Adipose tissue (tissue), 3 donors: ENCODE data around the gene RERE. TPM values are rescaled to one million over a fixed set of nuclear protein-coding genes. Genes with fewer than 3 reads are reported as not detected.

Experiments
- H3K27ac ChIP-seq: one replicate; pipeline ENCODE4 v1.5.1; 2013; ENCODE audit warnings: low read depth, low read length
- WGBS, 3 donors: extraction: QIAGEN DNeasy Blood & Tissue Kit; methylation state at CpG; one replicate each; pipeline ENCODE4 v1.1.7; 2013; 5-methylcytosine and 5-hydroxymethylcytosine counted together
- polyA plus RNA-seq, 3 donors: library from polyadenylated mRNA; stranded (reverse); fragments of 200-250 nt; gene quantifications; one replicate each; pipeline ENCODE4 v1.2.3, GENCODE V29; 2013
- donor health status: healthy with polysubstance abuse.
- donor health status: Bipolar disorder and iron deficiency.
- donor health status: healthy.

The RERE gene
- polyA plus RNA-seq, 3 donors, result 15.8 to 40.7 (median 39.6) TPM

DNA sequence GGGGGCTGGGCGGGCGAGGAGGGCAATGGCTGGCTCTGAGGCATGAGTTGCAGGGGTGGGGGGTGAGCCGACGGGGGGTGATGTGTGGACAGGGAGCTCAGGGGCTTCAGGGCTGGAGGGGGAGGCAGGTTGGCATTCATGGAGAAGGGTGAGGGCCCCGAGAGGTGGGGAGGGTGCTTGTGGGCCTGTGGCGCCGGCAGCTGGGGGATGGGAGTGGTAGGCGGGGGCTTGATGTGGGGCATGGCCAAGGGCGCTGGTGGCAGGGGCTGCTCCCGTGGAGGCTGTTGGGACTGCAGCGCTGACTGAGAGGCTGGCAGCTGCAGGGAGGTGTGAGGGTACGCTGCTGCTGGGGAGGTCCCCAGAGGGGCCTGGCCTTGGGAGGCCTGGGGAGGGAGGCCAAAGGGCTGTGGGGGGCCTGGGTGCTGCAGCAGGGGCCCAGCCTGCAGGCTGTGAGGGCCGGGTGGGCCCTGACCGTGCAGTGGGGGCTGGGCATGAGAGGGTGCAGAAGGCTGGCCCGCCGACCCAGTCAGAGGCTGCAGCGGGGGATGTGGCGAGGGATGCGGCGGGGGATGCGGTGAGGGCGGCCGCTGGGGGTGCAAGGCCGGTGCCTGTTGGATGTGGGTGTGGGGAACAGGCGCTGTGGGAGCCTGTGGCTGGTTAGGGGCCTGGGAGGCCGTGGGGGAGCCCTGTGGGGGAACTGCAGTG, 456.8 kb downstream of the RERE start:
- 88 to 91% (median 90%) methylated on average over 21 to 26 of the region's 26 CpGs for WGBS, 3 donors
- no peak overlapping the region for H3K27ac ChIP-seq

DNA sequence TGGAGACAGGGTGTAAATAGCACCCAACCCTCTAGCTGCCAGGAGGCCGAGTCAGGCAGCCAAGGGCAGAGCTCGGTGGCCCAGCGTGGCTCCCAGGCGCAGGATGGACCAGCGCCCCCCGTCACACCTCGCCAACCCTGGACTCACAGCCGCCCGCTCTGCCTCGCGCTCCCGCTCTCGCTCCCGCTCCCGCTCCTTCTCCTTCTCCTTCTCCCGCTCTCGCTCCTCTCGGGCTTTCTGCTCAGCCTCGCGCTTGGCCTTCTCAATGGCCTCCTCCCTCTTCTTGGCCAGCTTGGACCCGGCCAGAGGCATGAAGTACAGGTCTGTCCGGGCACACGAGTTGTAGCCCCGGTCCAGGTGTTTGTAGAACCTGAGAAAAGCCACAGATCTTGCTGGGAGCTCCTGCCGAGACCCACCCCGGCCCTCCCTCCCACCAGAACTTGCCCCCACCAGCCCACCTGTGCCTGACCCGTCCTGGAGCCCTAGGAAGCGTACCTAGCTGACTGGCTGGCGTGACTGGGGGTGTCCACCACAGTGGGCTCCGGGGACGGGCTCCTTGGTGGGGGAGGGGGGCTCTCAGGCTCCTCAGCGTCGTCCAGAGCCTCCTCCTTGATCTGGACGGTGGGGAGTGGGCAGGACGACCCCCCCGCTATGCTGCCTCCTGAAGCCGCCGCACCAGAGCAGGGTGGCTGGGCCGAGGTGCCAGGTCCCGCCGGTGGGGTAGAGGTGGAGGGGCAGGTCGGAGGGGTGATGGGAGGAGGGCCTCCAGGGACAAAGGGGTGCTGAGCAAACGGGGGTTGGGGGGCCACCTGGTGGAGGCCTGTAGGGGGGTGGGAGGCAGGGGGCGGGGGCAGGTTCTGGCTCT, 457.6 kb downstream of the RERE start:
- H3K27ac ChIP-seq, result no peak overlapping the region
- WGBS, 3 donors, result 94 to 95% (median 95%) methylated on average over 36 to 44 of the region's 44 CpGs

DNA sequence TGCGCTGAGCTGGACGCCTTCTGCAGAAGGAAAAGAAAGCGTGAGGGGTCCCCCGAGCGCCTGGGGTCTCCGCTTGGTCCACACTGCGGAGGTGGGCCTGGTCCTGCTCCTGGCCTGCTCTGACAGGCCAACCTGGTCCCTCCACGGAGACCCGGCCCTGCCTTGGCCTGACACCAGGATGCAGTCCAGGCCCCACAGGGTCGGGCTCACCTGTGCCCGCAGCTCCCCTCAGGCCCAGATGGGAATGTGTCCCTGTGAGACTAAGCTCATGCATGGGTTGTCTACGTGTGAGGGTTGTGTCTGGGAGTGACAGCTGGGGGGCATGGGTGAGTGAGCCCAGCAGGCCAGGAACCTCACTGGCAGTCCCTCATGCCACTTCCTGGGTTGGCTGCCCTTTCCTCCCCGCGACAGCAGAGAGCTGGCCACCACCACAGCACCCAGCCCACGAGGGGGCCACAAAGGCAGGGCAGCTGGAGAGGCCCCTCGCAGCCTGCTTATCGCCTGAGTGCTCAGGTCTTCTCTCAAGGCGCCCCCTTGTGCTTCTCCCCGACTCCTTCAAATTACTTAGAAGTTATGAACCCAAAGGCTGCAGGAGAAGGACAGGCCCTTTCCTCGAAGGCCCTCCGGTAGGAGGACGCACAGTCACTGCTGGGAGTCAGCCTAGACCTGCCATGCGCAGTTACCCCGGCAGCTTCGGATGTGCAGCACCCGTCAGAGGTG, 458.4 kb downstream of the RERE start:
- no peak overlapping the region for H3K27ac ChIP-seq
- 89 to 94% (median 91%) methylated on average over 23 to 26 of the region's 26 CpGs for WGBS, 3 donors

DNA sequence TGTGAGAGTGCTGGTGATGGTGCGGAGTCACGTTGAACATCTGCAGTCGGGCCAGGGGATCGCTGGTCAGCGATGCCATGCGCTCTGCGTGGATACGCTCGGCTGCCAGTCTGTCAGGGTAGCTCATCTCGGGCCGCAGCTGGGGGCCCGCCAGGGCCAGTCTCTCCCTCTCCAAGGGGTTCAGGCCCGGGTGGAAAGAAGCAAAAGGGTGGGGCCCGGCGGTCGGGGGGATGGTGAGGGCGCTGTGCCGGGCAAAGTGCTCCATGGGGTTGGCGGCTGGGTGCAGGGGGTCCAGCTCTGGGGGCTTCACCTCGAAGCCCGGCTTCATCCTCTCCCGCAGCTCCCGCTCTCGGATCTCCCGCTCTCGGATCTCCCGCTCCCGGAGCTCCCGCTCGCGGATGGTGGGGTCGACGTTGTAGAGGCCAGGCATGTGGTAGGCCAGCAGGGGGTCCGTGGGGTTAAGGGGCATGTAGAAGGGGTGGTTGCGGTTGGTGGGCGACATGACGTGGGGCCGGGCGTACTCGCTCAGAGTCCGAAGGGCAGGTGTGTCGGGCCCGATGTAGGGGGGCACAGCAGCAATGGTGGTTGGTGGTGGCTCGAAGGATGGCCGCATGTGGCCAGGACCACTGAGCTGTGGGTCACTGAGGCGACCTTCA, 459.1 kb downstream of the RERE start:
- WGBS, 3 donors, result 92 to 95% (median 93%) methylated on average over 44 to 46 of the region's 46 CpGs
- no peak overlapping the region for H3K27ac ChIP-seq

DNA sequence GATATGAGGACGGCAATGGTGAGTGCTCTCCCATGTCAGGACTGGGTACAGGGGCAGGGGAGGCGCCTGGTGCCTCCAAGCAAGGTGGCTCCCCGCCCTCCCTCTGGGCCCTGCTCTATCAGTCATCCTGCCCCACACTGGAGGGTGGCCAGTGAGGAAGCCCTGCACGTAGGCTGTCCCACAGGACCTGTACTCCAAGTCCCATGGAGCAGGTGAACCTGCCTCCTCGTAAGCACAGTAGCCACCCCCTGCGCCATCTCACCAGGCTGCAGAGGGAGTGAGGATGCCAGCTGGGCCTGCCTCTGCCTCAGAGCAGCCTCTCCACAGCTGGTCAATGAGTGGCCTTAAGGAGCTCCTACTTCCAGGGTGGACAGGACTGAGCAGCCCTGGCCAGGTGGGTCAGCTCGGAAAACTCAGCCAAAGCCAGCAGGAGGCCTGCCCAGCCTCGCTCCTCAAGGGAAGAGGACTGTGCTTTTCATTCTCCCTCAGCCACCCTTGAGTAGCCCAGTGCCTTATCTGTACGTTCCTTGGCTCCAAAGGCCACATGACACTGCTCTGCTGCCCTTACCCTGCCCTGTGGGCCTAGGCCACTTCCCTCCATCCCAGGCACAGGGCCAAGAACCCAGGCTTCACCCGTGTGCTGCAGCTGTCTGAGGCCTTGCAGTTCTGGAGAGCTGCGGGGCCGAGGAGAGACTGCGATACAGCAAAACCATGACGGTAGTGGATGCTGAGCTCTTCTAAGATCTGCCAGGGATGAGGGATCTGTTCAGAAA, 459.9 kb downstream of the RERE start:
- H3K27ac ChIP-seq, result no peak overlapping the region
- 75 to 83% (median 77%) methylated on average over 14 of the region's 14 CpGs for WGBS, 3 donors

DNA sequence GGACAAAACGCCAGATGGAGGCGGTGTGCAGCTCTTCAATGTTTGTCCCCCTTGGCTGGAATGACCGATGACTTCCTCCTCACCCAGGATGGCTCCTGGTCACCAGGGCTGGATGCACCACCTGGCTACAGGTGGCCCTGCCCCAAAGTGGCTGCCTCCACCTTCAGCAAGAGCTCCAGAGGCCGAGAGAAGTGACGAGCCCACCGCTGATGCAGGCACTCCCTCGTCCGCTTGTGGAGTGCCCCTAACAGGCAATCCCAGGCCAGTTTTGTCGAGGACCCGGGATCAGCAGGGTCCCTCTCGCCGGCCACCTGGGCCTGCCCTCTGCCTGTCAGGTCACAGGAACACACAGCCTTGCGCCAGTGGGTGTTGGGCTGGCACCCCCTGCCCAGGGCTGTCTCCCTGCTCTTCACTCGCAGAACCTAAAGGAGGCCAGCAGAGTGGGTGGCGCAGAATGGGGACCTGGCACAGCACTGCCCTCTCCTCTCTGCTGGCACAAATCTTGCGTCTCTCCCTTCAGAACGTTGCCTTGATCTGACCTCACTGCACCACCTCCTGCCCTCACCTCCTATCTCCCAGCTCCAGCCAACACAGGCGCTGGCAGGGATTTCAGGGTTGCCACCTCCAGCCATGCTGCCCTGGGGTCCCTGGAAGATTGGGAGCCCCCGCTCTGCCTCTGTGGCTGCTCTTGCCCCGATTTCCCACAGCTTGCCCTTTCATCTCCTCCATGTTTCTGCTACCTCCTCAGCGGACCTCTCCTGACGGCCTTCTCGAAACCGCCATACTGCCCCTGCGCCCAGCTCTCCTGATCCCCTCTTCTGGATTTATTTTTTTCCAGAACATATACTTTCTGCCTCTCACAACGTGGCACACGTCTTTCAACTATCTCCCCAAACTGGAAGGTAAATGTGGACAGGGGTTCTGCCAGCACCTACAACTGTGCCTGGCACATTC, 460.9 kb downstream of the RERE start:
- H3K27ac ChIP-seq, result no peak overlapping the region
- WGBS, 3 donors, result 90 to 94% (median 92%) methylated on average over 27 of the region's 27 CpGs

DNA sequence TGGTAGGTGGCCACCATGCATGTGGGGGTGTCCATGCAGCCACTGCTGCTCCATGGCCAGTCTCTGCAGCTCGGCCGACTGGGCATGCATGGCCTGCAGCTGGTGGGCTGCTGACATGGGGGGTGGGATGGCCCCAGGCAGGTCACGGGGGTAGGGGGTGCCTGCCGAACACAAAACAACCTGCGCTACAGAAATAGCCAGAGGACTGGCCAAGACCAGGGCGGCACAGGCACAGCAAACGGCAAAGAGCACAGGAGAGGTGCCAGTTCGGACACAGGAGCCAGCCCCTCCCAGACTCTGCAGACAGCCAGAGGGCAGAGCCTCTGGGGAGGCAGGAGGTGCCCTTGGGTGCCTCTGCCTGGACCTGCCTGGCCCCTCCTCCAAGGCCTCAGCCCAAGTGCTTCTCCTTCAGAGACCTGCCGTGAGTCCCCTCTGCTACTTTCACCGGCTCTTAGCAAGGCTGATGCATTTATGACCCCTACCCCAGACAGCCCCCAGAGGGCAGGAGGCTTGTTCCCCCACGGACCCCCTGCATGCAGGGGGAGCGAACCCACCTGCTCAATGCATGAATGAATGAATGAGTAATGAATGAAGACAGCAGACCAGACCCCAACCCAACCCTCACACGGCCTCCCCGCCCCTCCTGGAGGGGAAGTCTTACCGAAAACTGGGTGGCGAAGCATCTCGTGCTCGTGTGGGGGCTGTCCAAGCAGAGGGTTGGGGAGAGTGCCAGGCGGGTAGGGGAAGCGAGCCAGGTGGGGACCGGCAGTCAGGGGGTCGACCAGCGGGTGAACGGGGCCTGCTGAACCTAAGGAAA, 461.8 kb downstream of the RERE start:
- H3K27ac ChIP-seq, result no peak overlapping the region
- WGBS, 3 donors, result 87 to 90% (median 88%) methylated on average over 24 of the region's 24 CpGs

GRCh38 chr1:8354038-8354437, 463.4 kb downstream of the RERE start:
- H3K27ac ChIP-seq, result no peak overlapping the region
- 70 to 75% (median 72%) methylated on average over 8 of the region's 8 CpGs for WGBS, 3 donors

- H3K27ac ChIP-seq, result no peak overlapping the region
Measured at GRCh38 chr1:8352886-8353785, 464.3 kb downstream of the RERE start.

GRCh38 chr1:8352471-8352845, 465.0 kb downstream of the RERE start:
- 56 to 71% (median 63%) methylated on average over 15 of the region's 15 CpGs for WGBS, 3 donors
- no peak overlapping the region for H3K27ac ChIP-seq

More at GRCh38 chr1:8352886-8353785, 464.3 kb downstream of the RERE start:
- 51 to 74% (median 57%) methylated on average over 21 of the region's 21 CpGs for WGBS, 3 donors

DNA sequence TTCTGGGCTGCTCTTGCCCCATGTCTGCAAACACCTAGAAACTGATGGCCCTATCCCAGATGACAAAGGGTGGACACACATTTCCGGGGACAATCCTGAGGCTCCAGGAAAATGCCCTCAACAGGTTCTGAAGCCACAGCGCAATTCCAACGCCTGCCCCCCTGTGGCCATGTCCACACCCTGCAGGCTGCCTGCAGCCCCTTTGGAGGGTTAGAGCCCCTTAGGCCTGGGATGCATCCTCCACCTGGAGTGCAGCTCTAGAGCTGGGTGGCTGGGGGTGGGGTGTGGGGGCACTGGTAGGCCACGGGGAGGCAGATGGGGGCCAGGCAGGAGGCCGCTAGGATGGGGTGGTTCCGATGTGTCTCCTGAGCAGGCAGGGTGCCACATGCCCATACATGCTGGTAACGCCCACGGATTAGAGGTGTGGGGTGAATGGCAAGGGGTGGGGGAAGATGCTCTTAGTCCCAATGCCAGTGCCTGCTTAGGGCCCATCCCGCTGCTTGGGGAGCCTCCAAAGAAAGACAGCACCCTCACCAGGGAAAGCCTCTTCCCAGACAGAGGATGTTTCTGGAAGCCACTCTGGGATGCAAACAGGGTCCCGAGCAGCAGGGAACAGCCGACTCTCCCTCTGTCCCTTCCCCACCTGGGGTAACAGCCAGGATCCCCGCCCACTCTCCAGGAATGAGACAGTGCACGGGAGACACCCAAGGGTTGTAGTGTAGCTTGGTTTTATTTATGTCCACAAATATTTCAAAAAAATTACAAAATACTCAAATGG, 465.6 kb downstream of the RERE start:
- H3K27ac ChIP-seq, result no peak overlapping the region

GRCh38 chr1:8350914-8351684, 466.3 kb downstream of the RERE start:
- no peak overlapping the region for H3K27ac ChIP-seq
- WGBS, 3 donors, result 85 to 90% (median 87%) methylated on average over 23 to 24 of the region's 24 CpGs

More for the DNA sequence above, 465.6 kb downstream of the RERE start:
- WGBS, 3 donors, result 72 to 75% (median 73%) methylated on average over 13 of the region's 13 CpGs

GRCh38 chr1:8349961-8350360, 467.5 kb downstream of the RERE start:
- WGBS, 3 donors, result 43 to 56% (median 45%) methylated on average over 14 of the region's 14 CpGs
- no peak overlapping the region for H3K27ac ChIP-seq

DNA sequence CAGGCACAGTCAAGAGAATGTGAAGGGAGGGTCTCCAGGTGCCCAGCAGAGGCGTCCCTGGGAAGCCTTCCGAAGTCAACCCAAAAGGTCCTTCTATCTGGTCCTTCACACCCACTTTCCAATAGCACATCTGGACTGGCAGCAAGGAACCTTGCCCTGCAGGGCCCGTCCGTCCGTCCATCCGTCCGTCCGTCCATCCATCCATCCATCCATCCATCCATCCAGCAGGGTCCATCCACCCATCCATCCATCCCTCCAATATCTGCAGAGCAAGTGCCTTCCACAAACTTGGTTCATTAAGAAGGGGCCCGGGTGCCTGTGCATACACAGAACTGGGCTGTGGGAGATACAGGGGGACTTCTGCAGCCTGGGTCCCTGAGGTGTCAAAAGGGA, 468.0 kb downstream of the RERE start:
- 76 to 91% (median 86%) methylated on average over 9 of the region's 9 CpGs for WGBS, 3 donors
- no peak overlapping the region for H3K27ac ChIP-seq
